CD4-positive, alpha-beta memory T cell (primary cell): ENCODE data around the gene NUDCD2. TPM values are rescaled to one million over a fixed set of nuclear protein-coding genes. Genes with fewer than 3 reads are reported as not detected.

ENCODE experiments used
- CTCF ChIA-PET: fragments of 350-600 bp; sonication (Branson Sonifier 250); formaldehyde crosslinking; loops from one replicate; lab custom pipeline; 2021; ENCODE audit warnings: inconsistent platforms; ENCODE audit not compliant: partially characterized antibody; lab: Charles Lee
- POLR2A ChIA-PET: fragments of 350-600 bp; sonication (Branson Sonifier 250); formaldehyde crosslinking; loops from one replicate; lab custom pipeline; 2021; ENCODE audit not compliant: partially characterized antibody; lab: Charles Lee
- DNase-seq, 5 donors: peaks; one replicate each; pipeline versions ENCODE4 v3.0.0 to v3.0.0-alpha.2; 2020 to 2022; ENCODE audit warnings: mixed read lengths in 1 of 5
- H3K27ac ChIP-seq: one replicate; pipeline ENCODE4 v1.7.0; 2013; ENCODE audit warnings: low read depth, low read length
- H3K27me3 ChIP-seq: 2 replicates; pipeline ENCODE4 v1.7.0; 2013; ENCODE audit warnings: mild to moderate bottlenecking, low read length, moderate library complexity; ENCODE audit not compliant: insufficient read depth
- H3K36me3 ChIP-seq: 2 replicates; pipeline ENCODE4 v1.7.0; 2013; ENCODE audit warnings: mild to moderate bottlenecking, low read length, moderate library complexity; ENCODE audit not compliant: insufficient read depth
- H3K4me1 ChIP-seq: 2 replicates; pipeline ENCODE4 v1.7.0; 2013; ENCODE audit warnings: mild to moderate bottlenecking, low read length, moderate library complexity; ENCODE audit not compliant: insufficient read depth
- H3K4me3 ChIP-seq, 2 donors: one replicate each; pipeline ENCODE4 v1.7.0; 2013; ENCODE audit warnings: low read length in 2 of 2, mild to moderate bottlenecking in 1 of 2
- H3K9me3 ChIP-seq, 2 donors: one replicate each; pipeline ENCODE4 v1.7.0; 2013; ENCODE audit warnings: low read length in 2 of 2, control low read depth in 1 of 2; ENCODE audit not compliant: control insufficient read depth in 1 of 2
- H3K27ac Mint-ChIP-seq, 7 donors: one replicate each; pipeline ENCODE4 v1.8.0; 2020 to 2021; ENCODE audit warnings: mixed read lengths in 7 of 7, mild to moderate bottlenecking in 6 of 7, inconsistent platforms in 3 of 7, moderate library complexity in 3 of 7
- H3K27me3 Mint-ChIP-seq, 2 donors: one replicate each; pipeline ENCODE4 v1.8.0; 2020 to 2021; ENCODE audit warnings: mixed read lengths in 2 of 2
- H3K36me3 Mint-ChIP-seq, 2 donors: one replicate each; pipeline ENCODE4 v1.8.0; 2020 to 2021; ENCODE audit warnings: mixed read lengths in 2 of 2, inconsistent platforms in 1 of 2, mild to moderate bottlenecking in 1 of 2
- H3K4me1 Mint-ChIP-seq, 4 donors: one replicate each; pipeline ENCODE4 v1.8.0; 2020 to 2021; ENCODE audit warnings: mixed read lengths in 4 of 4, mild to moderate bottlenecking in 1 of 4
- H3K4me3 Mint-ChIP-seq, 8 donors: one replicate each; pipeline ENCODE4 v1.8.0; 2020 to 2021; ENCODE audit warnings: mixed read lengths in 8 of 8, mild to moderate bottlenecking in 7 of 8, moderate library complexity in 6 of 8, inconsistent platforms in 3 of 8
- H3K9me3 Mint-ChIP-seq, 8 donors: one replicate each; pipeline ENCODE4 v1.8.0; 2020 to 2021; ENCODE audit warnings: mixed read lengths in 8 of 8, mild to moderate bottlenecking in 5 of 8, inconsistent platforms in 3 of 8, moderate library complexity in 1 of 8
- intact Hi-C: fragments of 100-400 bp; cut with micrococcal nuclease; formaldehyde crosslinking; loops from one replicate; pipeline ENCODE4 v1.15.1; 2023
- polyA plus RNA-seq, 2 donors: library from polyadenylated mRNA; unstranded; fragments of 300-500 nt; fragmentation: Illumina TruSeq; gene quantifications; one replicate each; pipeline ENCODE4 v1.2.3, GENCODE V29; 2021
- total RNA-seq, 2 experiments: library from RNA; stranded (reverse); gene quantifications; one replicate each; pipeline ENCODE4 v1.2.3, GENCODE V29; 2021

The NUDCD2 gene
- total and polyA plus RNA-seq, 4 experiments from 2014 or later = 26.0 to 62.0 (median 43.9) TPM

GRCh38 chr5:163498886-163499285 lies 39.0 kb upstream of the NUDCD2 start:
- Mint-ChIP-seq H3K9me3 (no peaks in the 10 kb centered on the region), H3K4me3 (no peak overlapping the region), H3K27me3 (no peaks in the 10 kb centered on the region), H3K36me3 (no peaks in the 10 kb centered on the region), H3K4me1 (peaks cover 6 to 16% (median 11%) of the 10 kb centered on the region in 4 donors), H3K27ac (no peak overlapping the region)
- intact Hi-C loops = no loop called here
- no peak for DNase-seq
- no peak overlapping the region for H3K27ac ChIP-seq
- no peak overlapping the region for H3K4me3 ChIP-seq
- ChIA-PET CTCF (interaction anchor here (1.0 kb wide), 1 partner anchor 38 kb away, joined by 6 read pairs; no protein-coding TSS in a partner anchor), POLR2A (interaction anchor here (1.4 kb wide), 1 partner anchor 9 kb away, joined by 4 read pairs; no protein-coding TSS in a partner anchor)
- H3K27me3 ChIP-seq = no peaks in the 10 kb centered on the region
- no peaks in the 10 kb centered on the region for H3K9me3 ChIP-seq
- no peaks in the 10 kb centered on the region for H3K36me3 ChIP-seq
- H3K4me1 ChIP-seq = peaks cover 8% of the 10 kb centered on the region

GRCh38 chr5:163497315-163497714 lies 37.4 kb upstream of the NUDCD2 start:
- H3K4me1 Mint-ChIP-seq = peaks cover 0 to under 1% (median under 1%) of the 10 kb centered on the region in 4 donors
- ChIA-PET CTCF (interaction anchor here (1.6 kb wide), 1 partner anchor 90 kb away, joined by 5 read pairs; no protein-coding TSS in a partner anchor), POLR2A (interaction anchor here (1.0 kb wide), 1 partner anchor 12 kb away, joined by 4 read pairs; no protein-coding TSS in a partner anchor)
- DNase-seq = no peak
- no peaks in the 10 kb centered on the region for H3K36me3 Mint-ChIP-seq
- no peak overlapping the region for H3K4me3 Mint-ChIP-seq
- H3K27me3 ChIP-seq = no peaks in the 10 kb centered on the region
- peaks cover under 1% of the 10 kb centered on the region for H3K4me1 ChIP-seq
- no peak overlapping the region for H3K4me3 ChIP-seq
- no peak overlapping the region for H3K27ac ChIP-seq
- H3K36me3 ChIP-seq = no peaks in the 10 kb centered on the region
- H3K27ac Mint-ChIP-seq = no peak overlapping the region
- intact Hi-C loops = no loop called here
- no peaks in the 10 kb centered on the region for H3K9me3 Mint-ChIP-seq
- no peaks in the 10 kb centered on the region for H3K27me3 Mint-ChIP-seq
- no peaks in the 10 kb centered on the region for H3K9me3 ChIP-seq

GRCh38 chr5:163496286-163496685 lies 36.4 kb upstream of the NUDCD2 start:
- no peaks in the 10 kb centered on the region for H3K9me3 ChIP-seq
- POLR2A ChIA-PET = no interaction called here
- DNase-seq = no peak
- no peaks in the 10 kb centered on the region for H3K36me3 ChIP-seq
- Mint-ChIP-seq H3K36me3 (no peaks in the 10 kb centered on the region), H3K27me3 (no peaks in the 10 kb centered on the region), H3K27ac (no peak overlapping the region), H3K4me3 (no peak overlapping the region), H3K9me3 (no peaks in the 10 kb centered on the region), H3K4me1 (no peaks in the 10 kb centered on the region)
- CTCF ChIA-PET = interaction anchor here (1.6 kb wide), 1 partner anchor 89 kb away, joined by 5 read pairs; no protein-coding TSS in a partner anchor
- no peaks in the 10 kb centered on the region for H3K4me1 ChIP-seq
- no peaks in the 10 kb centered on the region for H3K27me3 ChIP-seq
- no peak overlapping the region for H3K4me3 ChIP-seq
- intact Hi-C loops = no loop called here
- H3K27ac ChIP-seq = no peak overlapping the region

GRCh38 chr5:163489745-163490075 lies 29.8 kb upstream of the NUDCD2 start:
- Histone ChIP-seq H3K9me3 (no peaks in the 10 kb centered on the region), H3K4me1 (no peaks in the 10 kb centered on the region), H3K27me3 (no peaks in the 10 kb centered on the region), H3K4me3 (no peak overlapping the region), H3K36me3 (no peaks in the 10 kb centered on the region), H3K27ac (no peak overlapping the region)
- Mint-ChIP-seq H3K4me3 (no peak overlapping the region), H3K27me3 (no peaks in the 10 kb centered on the region), H3K27ac (peak overlapping the region in 1 of 7 donors; percentile 14), H3K36me3 (no peaks in the 10 kb centered on the region), H3K9me3 (no peaks in the 10 kb centered on the region), H3K4me1 (peaks cover 0 to 3% (median 1%) of the 10 kb centered on the region in 4 donors)
- ChIA-PET CTCF (interaction anchor here (0.7 to 2.6 kb wide), 13 partner anchors 10 to 81 kb away, joined by 3 to 15 read pairs (median 4); no protein-coding TSS in a partner anchor), POLR2A (interaction anchor here (1.0 to 2.5 kb wide), 3 partner anchors 14 to 30 kb away, joined by 4 to 17 read pairs (median 4); partner anchors contain the start of genes HMMR, MAT2B and NUDCD2)
- intact Hi-C loops = no loop called here
- no peak for DNase-seq

- no peaks in the 10 kb centered on the region for H3K36me3 Mint-ChIP-seq
- H3K27me3 Mint-ChIP-seq = no peaks in the 10 kb centered on the region
- DNase-seq = peak in 1 of 5 donors; percentile 4
- no peaks in the 10 kb centered on the region for H3K4me1 ChIP-seq
- H3K9me3 ChIP-seq = no peaks in the 10 kb centered on the region
- H3K4me1 Mint-ChIP-seq = peaks cover 0 to 3% (median 1%) of the 10 kb centered on the region in 4 donors
- CTCF ChIA-PET = interaction anchor here (0.7 to 2.6 kb wide), 15 partner anchors 10 to 81 kb away, joined by 3 to 15 read pairs (median 4); no protein-coding TSS in a partner anchor
- POLR2A ChIA-PET = interaction anchor here (1.0 to 2.5 kb wide), 3 partner anchors 15 to 29 kb away, joined by 4 to 17 read pairs (median 4); partner anchors contain the start of genes HMMR, MAT2B and NUDCD2
- no peak overlapping the region for H3K4me3 Mint-ChIP-seq
- intact Hi-C loops = no loop called here
- no peak overlapping the region for H3K27ac Mint-ChIP-seq
- H3K27ac ChIP-seq = no peak overlapping the region
- no peaks in the 10 kb centered on the region for H3K27me3 ChIP-seq
- no peak overlapping the region for H3K4me3 ChIP-seq
- no peaks in the 10 kb centered on the region for H3K9me3 Mint-ChIP-seq
- no peaks in the 10 kb centered on the region for H3K36me3 ChIP-seq
Measured at GRCh38 chr5:163489055-163489744, 29.3 kb upstream of the NUDCD2 start.

- peak overlapping the region in 1 of 7 donors; percentile 24 for H3K27ac Mint-ChIP-seq
- H3K4me1 Mint-ChIP-seq = peaks cover 2 to 10% (median 8%) of the 10 kb centered on the region in 4 donors
- no peak overlapping the region for H3K27ac ChIP-seq
- DNase-seq = no peak
- H3K9me3 ChIP-seq = no peaks in the 10 kb centered on the region
- H3K4me1 ChIP-seq = no peaks in the 10 kb centered on the region
- H3K27me3 ChIP-seq = no peaks in the 10 kb centered on the region
- ChIA-PET POLR2A (interaction anchor here (1.1 to 2.2 kb wide), 2 partner anchors 11 to 27 kb away, joined by 3 to 6 read pairs; partner anchors contain the start of gene MAT2B), CTCF (interaction anchor here (0.9 to 3.1 kb wide), 6 partner anchors 11 to 26 kb away, joined by 3 to 12 read pairs (median 3); partner anchors contain the start of gene MAT2B)
- no peaks in the 10 kb centered on the region for H3K36me3 Mint-ChIP-seq
- no peaks in the 10 kb centered on the region for H3K36me3 ChIP-seq
- H3K4me3 Mint-ChIP-seq = no peak overlapping the region
- no peak overlapping the region for H3K4me3 ChIP-seq
- H3K9me3 Mint-ChIP-seq = no peaks in the 10 kb centered on the region
- intact Hi-C loops = no loop called here
- H3K27me3 Mint-ChIP-seq = no peaks in the 10 kb centered on the region
Measured at GRCh38 chr5:163478982-163479271, 19.0 kb upstream of the NUDCD2 start.
